Hematopoietic multipotent progenitor cell treated with erythropoietin and hydrocortisone succinate and interleukin-3 and kit ligand, for 4 days (in vitro differentiated cells): Measurements from ENCODE around the gene PLEKHH1.
"Not testable (repeated sequence)": the region's sequence is repeated elsewhere in the genome, so short reads cannot be mapped to it uniquely, and the experiment has no call there.

Experiments
- DNase-seq: peaks from one replicate; pipeline ENCODE4 v3.0.0-alpha.2; 2015

PLEKHH1 gene

GRCh38 chr14:67536087-67536486, 3.0 kb downstream of the PLEKHH1 start:
- no peak for DNase-seq

GRCh38 chr14:67537736-67538135, 4.6 kb downstream of the PLEKHH1 start:
- DNase-seq: no peak

DNA sequence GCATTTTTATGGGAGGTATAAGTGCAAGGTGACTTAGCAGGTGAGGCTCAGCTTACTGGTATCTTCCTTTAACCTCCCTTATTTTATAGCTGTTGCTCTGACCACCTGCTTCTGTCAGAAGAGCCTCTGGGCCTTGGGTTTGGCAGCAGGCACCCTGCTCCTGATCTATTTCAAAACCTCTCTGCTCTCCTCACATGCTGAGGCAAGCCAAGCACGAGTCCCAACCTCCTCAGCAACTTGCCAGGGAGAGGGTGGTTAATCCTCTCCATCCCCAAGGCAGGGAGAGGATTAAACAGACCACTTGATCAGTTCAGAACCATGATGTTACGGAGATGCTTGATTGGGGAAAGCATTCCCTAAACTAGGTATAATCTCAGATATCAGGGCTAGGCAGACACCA, 5.4 kb downstream of the PLEKHH1 start:
- no peak for DNase-seq

DNA sequence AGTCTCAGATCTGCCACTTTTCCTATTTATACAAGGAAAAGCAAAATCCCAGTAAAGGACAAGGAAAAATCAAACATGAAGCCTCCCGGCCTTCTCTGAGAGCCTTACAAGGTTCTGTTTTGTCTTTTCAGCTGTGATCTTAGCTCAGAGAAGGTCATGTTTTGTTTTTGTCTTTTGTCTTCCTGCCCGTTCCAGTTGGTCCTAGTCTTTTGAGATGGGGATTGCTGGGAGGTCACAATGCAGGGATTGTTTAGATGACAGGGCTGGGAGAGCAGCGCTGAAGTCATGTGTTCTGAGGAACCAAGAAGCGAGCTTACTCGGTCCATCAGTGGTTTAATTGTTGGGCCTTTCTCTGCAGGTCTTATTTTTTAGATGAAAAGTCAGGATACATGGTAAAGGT, 6.0 kb downstream of the PLEKHH1 start:
- DNase-seq: no peak

- peak; percentile 20 for DNase-seq
These were observed 8.6 kb downstream of the PLEKHH1 start for GRCh38 chr14:67541448-67542387.

DNA sequence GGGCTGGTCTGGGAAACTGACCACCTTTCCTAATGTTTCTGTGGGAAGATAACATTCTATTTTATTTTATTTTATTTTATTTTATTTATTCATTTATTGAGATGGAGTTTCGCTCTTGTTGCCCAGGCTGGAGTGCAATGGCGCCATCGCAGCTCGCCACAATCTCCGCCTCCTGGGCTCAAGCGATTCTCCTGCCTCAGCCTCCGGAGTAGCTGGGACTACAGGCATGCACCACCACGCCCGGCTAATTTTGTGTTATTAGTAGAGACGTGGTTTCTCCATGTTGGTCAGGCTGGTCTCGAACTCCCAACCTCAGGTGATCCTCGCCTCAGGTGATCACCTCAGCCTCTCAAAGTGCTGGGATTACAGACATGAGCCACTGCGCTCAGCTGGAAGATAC, 9.5 kb downstream of the PLEKHH1 start:
- not testable (repeated sequence) for DNase-seq

DNA sequence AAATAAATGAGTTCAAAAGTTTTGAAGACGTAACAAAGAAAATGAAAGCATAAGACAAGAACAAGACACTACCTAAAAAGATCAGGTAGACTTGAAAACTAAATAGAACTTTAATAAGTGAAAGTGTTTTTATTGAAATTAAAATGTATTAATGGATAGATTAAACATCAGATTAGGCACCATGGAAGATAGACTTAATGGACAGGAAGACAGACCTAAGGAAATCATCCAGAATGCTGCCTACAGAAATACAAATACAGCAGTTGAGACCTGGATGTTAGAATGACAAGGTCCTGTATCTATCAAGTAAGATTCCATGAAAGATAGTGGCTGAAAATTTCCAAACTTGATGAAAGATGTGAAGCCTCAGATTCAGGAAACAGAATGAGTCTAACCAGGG, 11.5 kb downstream of the PLEKHH1 start:
- no peak for DNase-seq

GRCh38 chr14:67547224-67547780, 14.2 kb downstream of the PLEKHH1 start:
- no peak for DNase-seq

GRCh38 chr14:67549734-67550133, 16.6 kb downstream of the PLEKHH1 start:
- DNase-seq: no peak

DNA sequence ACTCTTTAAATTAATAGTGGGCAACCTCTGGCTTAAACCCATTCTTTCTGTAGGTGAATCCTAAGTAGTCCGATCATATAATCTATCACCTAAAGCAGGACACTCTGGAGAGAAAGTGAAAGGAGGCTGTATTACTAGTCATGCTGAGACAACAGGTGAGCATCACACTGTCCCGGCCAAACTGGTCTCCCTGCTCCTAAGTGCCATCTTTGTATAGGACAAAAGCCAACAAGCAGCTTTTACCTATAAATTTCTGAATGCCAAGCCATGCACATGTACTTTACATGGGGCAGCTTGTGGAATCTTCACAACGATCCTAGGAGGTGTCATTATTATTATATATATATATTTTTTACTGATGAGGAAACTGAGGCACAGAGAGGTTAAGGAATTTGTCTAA, 18.0 kb downstream of the PLEKHH1 start:
- DNase-seq: no peak

- DNase-seq: no peak
These were observed 18.9 kb downstream of the PLEKHH1 start for GRCh38 chr14:67551940-67552339.

- no peak for DNase-seq
These were observed 20.5 kb downstream of the PLEKHH1 start for GRCh38 chr14:67553547-67553946.

DNA sequence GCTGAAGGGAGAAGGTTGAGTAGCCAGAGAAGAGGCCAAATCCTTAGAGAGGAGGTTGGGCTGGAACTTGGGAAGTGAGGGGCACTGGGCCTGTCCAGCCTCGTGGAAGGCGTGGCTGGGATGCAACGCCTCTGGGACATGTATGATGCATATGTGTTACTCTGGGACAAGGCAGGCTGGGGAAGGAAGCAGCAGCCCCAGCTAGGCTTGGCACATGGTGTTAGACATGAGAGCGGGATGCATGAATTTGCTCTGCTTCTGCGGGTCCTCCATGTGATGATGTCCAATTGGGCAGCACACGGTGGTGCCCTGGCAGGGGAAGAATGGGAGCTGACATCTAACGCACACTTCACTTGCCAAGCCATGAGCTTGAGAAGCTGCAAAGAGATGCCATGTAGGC, 21.3 kb downstream of the PLEKHH1 start:
- no peak for DNase-seq

- no peak for DNase-seq
These were observed 22.5 kb downstream of the PLEKHH1 start for GRCh38 chr14:67555518-67556090.

GRCh38 chr14:67556671-67557070, 23.6 kb downstream of the PLEKHH1 start:
- DNase-seq: no peak

DNA sequence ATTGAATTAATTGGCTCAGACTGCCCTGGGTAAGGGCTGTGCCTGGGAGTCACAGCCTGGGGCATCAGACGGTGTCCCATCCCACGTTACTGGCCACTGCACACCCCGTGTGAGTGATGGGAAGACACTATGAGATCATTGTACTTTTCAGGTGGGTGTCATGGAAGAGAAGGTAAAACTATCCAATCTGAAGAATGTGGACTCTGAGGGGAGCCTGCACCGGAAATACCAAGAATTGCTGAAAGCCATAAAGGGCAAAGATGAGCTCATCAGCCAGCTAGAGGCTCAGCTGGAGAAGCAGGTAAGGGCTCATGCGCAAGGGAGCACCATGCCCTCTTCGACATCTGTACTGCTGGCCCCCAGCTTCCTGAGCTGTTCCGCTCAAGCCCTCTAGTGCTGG, 24.0 kb downstream of the PLEKHH1 start:
- no peak for DNase-seq

- no peak for DNase-seq
These were observed 24.6 kb downstream of the PLEKHH1 start for GRCh38 chr14:67557656-67558055.

DNA sequence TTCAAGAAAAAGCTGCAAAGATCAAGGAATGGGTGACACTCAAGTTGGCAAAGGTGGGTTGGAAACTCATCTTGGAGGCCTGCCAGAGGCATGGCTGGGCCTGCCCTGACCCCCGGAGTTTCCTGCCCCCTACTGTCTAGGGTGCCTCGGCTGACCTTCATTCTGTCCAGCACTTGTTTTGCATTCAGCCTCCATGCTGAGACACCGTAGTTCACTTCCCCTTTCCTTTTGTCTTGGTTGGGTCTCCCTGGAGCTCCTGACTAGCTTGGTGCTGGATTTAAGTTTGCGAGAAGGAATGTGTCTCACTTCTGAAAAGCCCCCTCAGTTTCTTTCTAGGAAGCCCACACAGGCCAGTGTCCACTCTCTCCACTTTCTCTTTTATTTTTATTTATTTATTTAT, 26.5 kb downstream of the PLEKHH1 start:
- DNase-seq: peak; percentile 29

- no peak for DNase-seq
These were observed 29.1 kb downstream of the PLEKHH1 start for GRCh38 chr14:67562025-67562775.

GRCh38 chr14:67562776-67563150, 29.7 kb downstream of the PLEKHH1 start:
- no peak for DNase-seq

GRCh38 chr14:67564236-67564635, 31.1 kb downstream of the PLEKHH1 start:
- DNase-seq: no peak

DNA sequence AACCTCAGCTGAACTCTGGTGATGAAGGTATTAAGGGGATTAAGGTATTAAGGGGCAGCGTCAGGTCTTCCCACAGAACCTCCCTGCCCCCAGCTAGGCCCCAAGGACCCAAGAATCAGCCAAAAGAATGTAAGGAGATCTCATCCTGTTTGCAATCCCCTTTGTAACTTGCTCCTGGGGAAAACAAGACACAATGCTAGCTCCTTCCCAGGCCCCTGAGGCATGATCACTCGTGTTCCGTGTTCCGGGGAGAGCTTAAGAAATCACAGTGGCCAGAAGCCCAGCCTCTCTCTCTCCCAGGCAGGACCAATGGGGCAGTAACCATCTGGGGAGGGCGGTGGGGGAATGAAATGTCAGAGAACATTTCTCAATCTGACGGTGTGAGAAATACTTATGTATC, 33.8 kb downstream of the PLEKHH1 start:
- DNase-seq: no peak

- no peak for DNase-seq
These were observed 34.6 kb downstream of the PLEKHH1 start for GRCh38 chr14:67567654-67568053.
